NB4 (cell line): ENCODE data around the gene CD244.

ENCODE experiments used
- CTCF ChIP-seq: IDR thresholded peaks from one replicate; pipeline ENCODE4 v1.5.1; 2012; ENCODE audit warnings: low read depth, low read length
- MAX ChIP-seq: IDR thresholded peaks from 2 replicates; pipeline ENCODE4 v1.6.1; 2011; ENCODE audit warnings: low read depth, low read length
- MYC ChIP-seq: IDR thresholded peaks from 2 replicates; pipeline ENCODE4 v1.6.1; 2011; ENCODE audit warnings: low read depth, low read length
- POLR2A ChIP-seq: IDR thresholded peaks from 2 replicates; pipeline ENCODE4 v1.6.1; 2011; ENCODE audit warnings: mild to moderate bottlenecking; ENCODE audit not compliant: insufficient read length; ENCODE audit errors: extremely low read depth

DNA sequence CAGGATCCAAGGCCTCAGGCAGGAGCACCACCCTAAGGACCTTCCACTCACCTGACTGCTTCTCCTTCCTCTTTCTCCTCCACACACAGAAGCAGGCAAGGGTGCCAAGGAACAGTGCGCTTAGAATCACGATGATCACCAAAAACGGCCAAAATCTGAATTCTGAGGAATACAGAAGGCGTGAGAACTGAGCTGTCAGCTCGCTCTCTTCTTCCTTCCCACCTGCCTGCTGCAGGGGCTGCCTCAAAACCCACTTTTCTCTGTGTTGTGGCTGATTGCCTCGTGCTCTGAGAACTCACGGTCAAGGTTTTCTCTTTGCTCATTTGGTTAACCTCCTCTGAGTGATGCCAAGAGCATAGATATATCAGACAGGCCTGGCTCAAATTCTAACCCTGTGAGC lies 23.8 kb downstream of the CD244 start:
- no peak for TF ChIP-seq MAX
- no peak for TF ChIP-seq CTCF
- no peak for TF ChIP-seq POLR2A
- TF ChIP-seq MYC, result no peak
